PC-3 (cell line): Measurements from ENCODE around the gene STXBP4. TPM values are rescaled to one million over a fixed set of nuclear protein-coding genes. Genes with fewer than 3 reads are reported as not detected.

Experiments used
- ATAC-seq: fragments of 200-7000 bp; cut with Tn5 transposase; 2 replicates; pipeline ENCODE4 v1.9.1; 2020; ENCODE audit warnings: mild to moderate bottlenecking, moderate library complexity
- BruUV-seq: library from RNA; stranded (reverse); fragments of 400-500 nt; replicated peaks from 2 replicates; lab custom pipeline; 2021; lab: Mats Ljungman, UMichigan
- CTCF ChIA-PET: fragments of 300-600 bp; sonication (Branson Sonifier 250); formaldehyde crosslinking; loops from one replicate; lab custom pipeline; 2022; ENCODE audit warnings: antibody characterized with exemption; lab: Charles Lee
- POLR2A ChIA-PET: fragments of 300-600 bp; sonication (Branson Sonifier 250); formaldehyde crosslinking; loops from one replicate; lab custom pipeline; 2022; ENCODE audit warnings: antibody characterized with exemption; ENCODE audit not compliant: unreplicated experiment; lab: Charles Lee
- DNase-seq: peaks from one replicate; pipeline ENCODE4 v3.0.0-alpha.2; 2015
- H2AFZ ChIP-seq: fragments of 300-600 bp; sonication (generic); 2 replicates; pipeline ENCODE4 v1.6.0; 2016; ENCODE audit warnings: antibody characterized with exemption, low read length
- H3F3A ChIP-seq: fragments of 300-600 bp; sonication (generic); one replicate; pipeline ENCODE4 v1.6.0; 2017; ENCODE audit warnings: antibody characterized with exemption, low read length, control low read depth, mild to moderate bottlenecking; ENCODE audit not compliant: unreplicated experiment
- H3K27ac ChIP-seq: fragments of 300-600 bp; sonication (generic); 2 replicates; pipeline ENCODE4 v1.5.1; 2016; ENCODE audit warnings: mild to moderate bottlenecking, low read length
- H3K27me3 ChIP-seq: fragments of 300-600 bp; sonication (generic); 2 replicates; pipeline ENCODE4 v1.6.1; 2016; ENCODE audit warnings: low read length, mixed read lengths
- H3K36me3 ChIP-seq: fragments of 300-600 bp; sonication (generic); 2 replicates; pipeline ENCODE4 v1.6.1; 2016; ENCODE audit warnings: low read depth, mixed run types, low read length, mixed read lengths
- H3K4me1 ChIP-seq: fragments of 300-600 bp; sonication (generic); 2 replicates; pipeline ENCODE4 v1.5.1; 2016; ENCODE audit warnings: low read length; ENCODE audit not compliant: insufficient read depth
- H3K4me2 ChIP-seq: fragments of 300-600 bp; sonication (generic); 2 replicates; pipeline ENCODE4 v1.6.0; 2016; ENCODE audit warnings: low read length
- H3K4me3 ChIP-seq: fragments of 300-600 bp; sonication (generic); 2 replicates; pipeline ENCODE4 v1.5.1; 2016; ENCODE audit warnings: mild to moderate bottlenecking, low read length, mixed read lengths
- H3K79me2 ChIP-seq: fragments of 300-600 bp; sonication (generic); 2 replicates; pipeline ENCODE4 v1.6.1; 2017; ENCODE audit warnings: low read length, mixed read lengths
- H3K9ac ChIP-seq: fragments of 300-600 bp; sonication (generic); 2 replicates; pipeline ENCODE4 v1.6.0; 2016; ENCODE audit warnings: mild to moderate bottlenecking, low read length
- H3K9me2 ChIP-seq: fragments of 300-600 bp; sonication (generic); replicated peaks from 2 replicates; pipeline ENCODE4 v1.6.1; 2016; ENCODE audit warnings: mixed run types, low read length, mixed read lengths
- H3K9me3 ChIP-seq: fragments of 300-600 bp; sonication (generic); 2 replicates; pipeline ENCODE4 v1.6.1; 2016; ENCODE audit warnings: low read length, mixed read lengths
- H4K20me1 ChIP-seq: fragments of 300-600 bp; sonication (generic); 2 replicates; pipeline ENCODE4 v1.6.1; 2016; ENCODE audit warnings: low read length, mixed read lengths
- CTCF ChIP-seq: fragments of 300-600 bp; sonication (generic); conservative IDR thresholded peaks from 2 replicates; pipeline ENCODE4 v1.5.1; 2017; ENCODE audit warnings: antibody characterized with exemption, low read depth, mild to moderate bottlenecking, low read length
- EZH2 ChIP-seq: fragments of 300-600 bp; sonication (generic); IDR thresholded peaks from one replicate; pipeline ENCODE4 v1.6.1; 2017; ENCODE audit warnings: antibody characterized with exemption, mild to moderate bottlenecking, low read length; ENCODE audit not compliant: unreplicated experiment
- EZH2phosphoT487 ChIP-seq: fragments of 300-600 bp; sonication (generic); IDR thresholded peaks from 2 replicates; pipeline ENCODE4 v1.6.1; 2018; ENCODE audit warnings: mild to moderate bottlenecking, antibody characterized with exemption, low read length, borderline replicate concordance
- intact Hi-C: fragments of 100-400 bp; cut with micrococcal nuclease; formaldehyde crosslinking; loops from 2 replicates; pipeline ENCODE4 v1.9.0; 2023
- total RNA-seq: library from RNA; depleted of rRNA; stranded (reverse); fragments of >200 nt; gene quantifications from 2 replicates; pipeline ENCODE4 v1.2.3, GENCODE V29; 2014

STXBP4 gene
- total RNA-seq, 1 experiment from 2014 or later = 6.2 TPM

GRCh38 chr17:54937018-54937417, 31.5 kb upstream of the STXBP4 start:
- no peaks in the 10 kb centered on the region for H3K27me3 ChIP-seq
- no peak overlapping the region for H3K9ac ChIP-seq
- TF ChIP-seq EZH2phosphoT487 (no peak), CTCF (no peak), EZH2 (no peak)
- H3K4me1 ChIP-seq = peaks cover 13% of the 10 kb centered on the region
- no peaks in the 10 kb centered on the region for H3K9me3 ChIP-seq
- ChIA-PET CTCF (no interaction called here), POLR2A (no interaction called here)
- no peak overlapping the region for H2AFZ ChIP-seq
- H3K27ac ChIP-seq = no peak overlapping the region
- H3K4me2 ChIP-seq = no peak overlapping the region
- H3K9me2 ChIP-seq = no peaks in the 10 kb centered on the region
- H4K20me1 ChIP-seq = no peaks in the 10 kb centered on the region
- H3K36me3 ChIP-seq = peaks cover 48% of the 10 kb centered on the region
- H3F3A ChIP-seq = no peaks in the 10 kb centered on the region
- ATAC-seq = no peak
- no peaks in the 10 kb centered on the region for H3K79me2 ChIP-seq
- intact Hi-C loops = no loop called here
- H3K4me3 ChIP-seq = no peak overlapping the region
- no peak for DNase-seq
- BruUV-seq = no TSS peak

GRCh38 chr17:54937426-54937825, 31.1 kb upstream of the STXBP4 start:
- Histone ChIP-seq H3K4me3 (no peak overlapping the region), H3K9me3 (no peaks in the 10 kb centered on the region), H3K9me2 (no peaks in the 10 kb centered on the region), H3K4me1 (peaks cover 13% of the 10 kb centered on the region), H3K27ac (no peak overlapping the region), H4K20me1 (no peaks in the 10 kb centered on the region), H2AFZ (no peak overlapping the region), H3K36me3 (peaks cover 48% of the 10 kb centered on the region), H3K4me2 (no peak overlapping the region), H3F3A (no peaks in the 10 kb centered on the region), H3K79me2 (no peaks in the 10 kb centered on the region), H3K9ac (no peak overlapping the region), H3K27me3 (no peaks in the 10 kb centered on the region)
- DNase-seq (no peak), ATAC-seq (no peak)
- TF ChIP-seq EZH2 (no peak), EZH2phosphoT487 (no peak), CTCF (no peak)
- intact Hi-C loops = no loop called here
- POLR2A ChIA-PET = no interaction called here
- CTCF ChIA-PET = no interaction called here
- no TSS peak for BruUV-seq

- CTCF ChIA-PET = no interaction called here
- Histone ChIP-seq H3F3A (no peaks in the 10 kb centered on the region), H2AFZ (no peak overlapping the region), H3K27me3 (no peaks in the 10 kb centered on the region), H3K27ac (no peak overlapping the region), H3K79me2 (no peaks in the 10 kb centered on the region), H3K4me1 (no peaks in the 10 kb centered on the region), H3K4me3 (no peak overlapping the region), H3K4me2 (no peak overlapping the region), H3K9ac (no peak overlapping the region), H3K9me3 (no peaks in the 10 kb centered on the region), H3K9me2 (no peaks in the 10 kb centered on the region), H3K36me3 (peaks cover 38% of the 10 kb centered on the region), H4K20me1 (no peaks in the 10 kb centered on the region)
- POLR2A ChIA-PET = no interaction called here
- intact Hi-C loops = no loop called here
- BruUV-seq = no TSS peak
- TF ChIP-seq EZH2phosphoT487 = no peak
- no peak for TF ChIP-seq EZH2
- no peak for TF ChIP-seq CTCF
- ATAC-seq (no peak), DNase-seq (no peak)
Measured at GRCh38 chr17:54941285-54941684, 27.3 kb upstream of the STXBP4 start.
